Mesothelial cell of epicardium (in vitro differentiated cells): ENCODE data around the gene SLC2A2. TPM values are rescaled to one million over a fixed set of nuclear protein-coding genes. Genes with fewer than 3 reads are reported as not detected.

Experiments
- DNase-seq, 2 experiments: peaks; one replicate each; pipeline ENCODE4 v3.0.0; 2021; ENCODE audit warnings: low spot score in 2 of 2; ENCODE audit not compliant: unreplicated experiment in 2 of 2
- H3K27ac Mint-ChIP-seq: 2 replicates; pipeline ENCODE4 v1.8.0; 2021; ENCODE audit warnings: mixed read lengths
- H3K27me3 Mint-ChIP-seq: 2 replicates; pipeline ENCODE4 v1.8.0; 2021; ENCODE audit warnings: low read depth, mixed read lengths
- H3K36me3 Mint-ChIP-seq: 2 replicates; pipeline ENCODE4 v1.8.0; 2021; ENCODE audit warnings: mixed read lengths
- H3K4me1 Mint-ChIP-seq: 2 replicates; pipeline ENCODE4 v1.8.0; 2021; ENCODE audit warnings: mixed read lengths
- H3K4me3 Mint-ChIP-seq: 2 replicates; pipeline ENCODE4 v1.8.0; 2021; ENCODE audit warnings: mild to moderate bottlenecking, moderate library complexity, mixed read lengths
- H3K9me3 Mint-ChIP-seq: 2 replicates; pipeline ENCODE4 v1.8.0; 2021; ENCODE audit warnings: mixed read lengths
- CTCF ChIP-seq: fragments of 200-600 bp; sonication (generic); IDR thresholded peaks from one replicate; pipeline ENCODE4 v1.5.0; 2021; ENCODE audit warnings: antibody characterized with exemption; ENCODE audit not compliant: unreplicated experiment
- total RNA-seq: library from RNA; stranded (reverse); gene quantifications from 3 replicates; pipeline ENCODE4 v1.2.1, GENCODE V29; 2021

Gene SLC2A2
- total RNA-seq, 1 donor from 2014 or later = not detected

- no peaks in the 10 kb centered on the region for H3K36me3 Mint-ChIP-seq
- no peak for TF ChIP-seq CTCF
- H3K27me3 Mint-ChIP-seq = no peaks in the 10 kb centered on the region
- H3K4me1 Mint-ChIP-seq = peaks cover 3% of the 10 kb centered on the region
- DNase-seq = no peak
- H3K9me3 Mint-ChIP-seq = no peaks in the 10 kb centered on the region
- no peak overlapping the region for H3K4me3 Mint-ChIP-seq
- no peak overlapping the region for H3K27ac Mint-ChIP-seq
These were observed 37.9 kb upstream of the SLC2A2 start for GRCh38 chr3:171064461-171064860.

GRCh38 chr3:171061749-171062148 lies 35.2 kb upstream of the SLC2A2 start:
- TF ChIP-seq CTCF = no peak
- no peak for DNase-seq
- Mint-ChIP-seq H3K9me3 (no peaks in the 10 kb centered on the region), H3K4me3 (no peak overlapping the region), H3K36me3 (no peaks in the 10 kb centered on the region), H3K27ac (no peak overlapping the region), H3K27me3 (no peaks in the 10 kb centered on the region), H3K4me1 (no peaks in the 10 kb centered on the region)

GRCh38 chr3:171059978-171060377 lies 33.5 kb upstream of the SLC2A2 start:
- Mint-ChIP-seq H3K4me3 (no peak overlapping the region), H3K9me3 (no peaks in the 10 kb centered on the region), H3K27me3 (no peaks in the 10 kb centered on the region), H3K27ac (no peak overlapping the region), H3K36me3 (no peaks in the 10 kb centered on the region), H3K4me1 (no peaks in the 10 kb centered on the region)
- no peak for TF ChIP-seq CTCF
- no peak for DNase-seq

GRCh38 chr3:171058873-171059603 lies 32.5 kb upstream of the SLC2A2 start:
- TF ChIP-seq CTCF = no peak
- Mint-ChIP-seq H3K9me3 (no peaks in the 10 kb centered on the region), H3K4me1 (no peaks in the 10 kb centered on the region), H3K27ac (no peak overlapping the region), H3K27me3 (no peaks in the 10 kb centered on the region), H3K4me3 (no peak overlapping the region), H3K36me3 (no peaks in the 10 kb centered on the region)
- DNase-seq = no peak

GRCh38 chr3:171058058-171058457 lies 31.5 kb upstream of the SLC2A2 start:
- no peak for DNase-seq
- H3K27ac Mint-ChIP-seq = no peak overlapping the region
- no peaks in the 10 kb centered on the region for H3K36me3 Mint-ChIP-seq
- H3K4me1 Mint-ChIP-seq = no peaks in the 10 kb centered on the region
- H3K27me3 Mint-ChIP-seq = no peaks in the 10 kb centered on the region
- no peak for TF ChIP-seq CTCF
- no peak overlapping the region for H3K4me3 Mint-ChIP-seq
- peaks cover 6% of the 10 kb centered on the region for H3K9me3 Mint-ChIP-seq

GRCh38 chr3:171057072-171057471 lies 30.6 kb upstream of the SLC2A2 start:
- Mint-ChIP-seq H3K4me3 (no peak overlapping the region), H3K27ac (no peak overlapping the region), H3K4me1 (no peaks in the 10 kb centered on the region), H3K27me3 (no peaks in the 10 kb centered on the region), H3K36me3 (no peaks in the 10 kb centered on the region), H3K9me3 (peaks cover 10% of the 10 kb centered on the region)
- DNase-seq = no peak
- TF ChIP-seq CTCF = no peak
